ENCODE data around the gene CASP1.
"Not testable (repeated sequence)": the region's sequence is repeated elsewhere in the genome, so short reads cannot be mapped to it uniquely, and the experiment has no call there.

CASP1 gene

GRCh38 chr11:105034813-105035620, at the start of gene CASP1:
Gene CASP1, minus strand, starts transcription at chr11:105035144. Its CDS starts 31 bp downstream, at chr11:105035113.
- in situ Hi-C loops (cut with HindIII; ENCODE audit: low sequenced_read_pairs): loop anchor here (5.0 kb wide), 1 partner anchor 38 kb away; no protein-coding TSS in a partner anchor

GRCh38 chr11:105081412-105082150, 46.6 kb upstream of the CASP1 start:
- in situ Hi-C loops (cut with HindIII; ENCODE audit: low sequenced_read_pairs): no loop called here

GRCh38 chr11:105080171-105080906, 45.4 kb upstream of the CASP1 start:
- in situ Hi-C loops (cut with HindIII; ENCODE audit: low sequenced_read_pairs): not testable (repeated sequence)

DNA sequence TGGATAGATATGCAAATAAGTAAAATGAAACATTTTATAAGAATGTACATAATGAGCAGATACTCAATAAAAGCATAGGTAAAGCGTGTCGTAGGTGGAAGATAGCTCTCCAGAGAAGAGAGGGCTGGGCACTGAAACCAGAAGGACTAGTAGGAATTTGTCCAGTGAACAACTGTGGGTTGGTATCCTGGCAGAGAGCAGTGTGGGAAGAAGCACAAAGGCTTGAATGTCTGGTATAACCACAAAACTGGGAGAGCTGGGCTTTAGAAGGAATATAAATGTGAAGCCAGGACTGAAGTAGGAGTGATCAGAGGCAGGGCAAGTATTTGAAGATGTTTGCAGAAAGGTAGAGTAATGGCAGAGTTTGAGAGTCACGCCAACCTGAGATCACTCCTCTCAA, 43.3 kb upstream of the CASP1 start:
- in situ Hi-C loops (cut with HindIII; ENCODE audit: low sequenced_read_pairs): no loop called here

DNA sequence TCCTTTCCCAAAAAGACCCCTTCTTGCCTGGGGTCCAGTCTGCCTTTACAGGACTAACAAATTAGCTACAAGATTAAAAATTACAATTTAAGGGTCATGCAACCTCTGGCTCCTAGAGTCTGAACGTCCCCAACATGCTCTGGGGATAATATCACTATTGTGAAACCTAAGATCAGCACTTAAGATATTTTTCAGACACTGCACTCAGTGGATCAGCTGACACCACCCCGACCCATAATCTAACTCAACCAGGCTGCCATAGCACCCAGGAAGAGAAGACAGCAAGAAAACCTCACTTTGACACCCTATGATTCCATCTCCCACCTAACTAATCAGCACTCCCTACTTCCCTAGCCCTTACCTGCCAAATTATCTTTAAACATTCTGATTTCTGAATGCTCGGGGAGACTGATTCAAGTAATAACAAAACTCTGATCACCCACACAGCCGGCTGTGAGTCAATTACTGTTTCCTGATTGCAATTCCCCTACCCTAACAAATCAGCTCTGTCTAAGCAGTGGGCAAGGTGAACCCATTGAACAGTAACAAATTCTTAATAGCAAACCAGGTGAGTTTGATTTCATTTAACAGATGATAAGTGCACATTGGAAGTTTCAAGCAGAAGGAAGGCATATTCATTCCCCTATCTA, 42.3 kb upstream of the CASP1 start:
- in situ Hi-C loops (cut with HindIII; ENCODE audit: low sequenced_read_pairs): not testable (repeated sequence)

DNA sequence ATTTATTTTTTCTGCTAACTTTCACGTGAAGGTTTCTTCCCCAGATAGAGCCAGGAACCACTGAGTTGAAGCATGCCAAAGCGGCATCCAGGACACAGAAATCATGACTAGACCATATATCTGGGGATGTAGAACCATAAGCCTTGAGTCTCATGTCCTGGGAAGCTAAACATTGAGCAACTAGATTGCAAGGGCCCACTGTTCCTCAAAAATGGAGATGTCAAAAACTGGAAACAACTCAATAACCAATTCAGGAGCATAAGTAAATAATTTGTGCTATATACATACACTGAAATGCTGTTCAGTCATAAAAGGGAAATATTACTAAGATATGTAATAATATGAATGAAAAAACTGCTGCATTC, 39.2 kb upstream of the CASP1 start:
- in situ Hi-C loops (cut with HindIII; ENCODE audit: low sequenced_read_pairs): no loop called here

- in situ Hi-C loops (cut with HindIII; ENCODE audit: low sequenced_read_pairs): no loop called here
These were observed 38.7 kb upstream of the CASP1 start for GRCh38 chr11:105073456-105074165.

- in situ Hi-C loops (cut with HindIII; ENCODE audit: low sequenced_read_pairs): not testable (repeated sequence)
These were observed 37.1 kb upstream of the CASP1 start for GRCh38 chr11:105072080-105072479.

GRCh38 chr11:105071089-105071732, 36.3 kb upstream of the CASP1 start:
- in situ Hi-C loops (cut with HindIII; ENCODE audit: low sequenced_read_pairs): no loop called here

DNA sequence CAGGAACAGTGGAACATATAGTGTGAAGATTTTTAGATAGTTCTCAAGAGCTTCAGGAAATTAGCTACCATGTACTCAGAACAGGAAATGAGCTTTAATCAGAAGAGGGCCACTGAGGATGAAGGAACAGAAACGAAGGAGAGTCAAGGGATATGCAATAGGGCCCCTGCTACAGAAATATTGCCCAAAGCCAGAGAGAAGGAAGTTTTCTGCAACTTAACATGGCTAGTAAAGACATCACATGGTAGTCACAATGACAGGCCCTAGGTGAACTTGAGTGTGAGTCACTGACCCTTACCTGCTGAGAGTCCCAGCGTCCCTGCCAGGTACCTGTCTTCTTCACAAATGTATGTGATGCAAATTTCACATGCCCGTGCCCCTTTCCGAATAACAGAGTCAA, 35.4 kb upstream of the CASP1 start:
- in situ Hi-C loops (cut with HindIII; ENCODE audit: low sequenced_read_pairs): no loop called here

DNA sequence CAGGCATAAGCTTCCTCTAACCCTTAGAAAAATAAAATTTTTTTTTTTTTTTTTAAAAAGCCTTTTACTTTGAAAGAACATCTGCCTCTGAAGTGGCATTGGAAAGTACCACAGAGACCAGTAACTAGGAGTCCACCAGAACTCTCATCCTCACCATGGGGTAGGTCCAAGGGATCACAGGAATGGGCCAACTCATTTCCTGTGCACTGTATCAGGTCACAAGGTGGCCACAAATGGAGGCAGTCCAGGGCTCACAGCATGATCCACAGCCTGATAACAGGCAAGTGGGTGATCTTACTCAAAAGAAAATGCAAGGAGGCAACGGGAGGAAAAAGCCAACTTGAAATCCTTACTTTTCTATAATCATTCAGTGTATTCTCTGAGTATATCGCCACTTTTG, 34.8 kb upstream of the CASP1 start:
- in situ Hi-C loops (cut with HindIII; ENCODE audit: low sequenced_read_pairs): not testable (repeated sequence)

DNA sequence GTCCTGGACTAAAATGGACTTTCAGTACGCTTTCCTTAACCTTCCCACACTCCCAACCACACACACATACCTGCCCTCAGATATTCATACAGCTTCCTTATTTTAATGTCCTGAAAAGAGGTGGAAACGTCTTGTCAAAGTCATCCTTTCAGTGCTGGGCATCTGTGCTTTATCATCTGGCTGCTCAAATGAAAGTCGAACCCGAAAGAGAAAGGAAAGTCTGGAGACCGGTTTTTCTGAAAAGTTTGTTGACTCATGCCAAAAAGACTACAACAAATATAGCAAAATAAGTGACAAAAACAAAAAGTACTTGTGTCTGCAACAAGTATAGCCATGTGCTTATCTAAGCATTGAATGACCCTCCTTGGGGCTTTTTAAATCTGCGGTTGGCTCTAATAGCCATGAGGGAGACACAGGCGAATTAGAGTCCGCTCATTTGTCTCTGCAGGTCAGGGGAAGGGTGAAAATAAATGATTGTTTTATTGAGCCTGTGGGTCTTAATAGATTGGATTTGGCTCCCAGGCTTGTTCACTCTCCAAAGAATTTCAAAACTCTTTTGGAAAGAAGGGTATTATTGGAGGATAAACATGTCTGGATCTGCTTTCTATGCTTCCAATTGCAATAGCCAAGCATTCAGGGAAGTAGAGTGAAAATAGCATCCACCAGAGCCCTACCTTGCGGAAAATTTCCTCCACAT, 28.4 kb upstream of the CASP1 start:
- in situ Hi-C loops (cut with HindIII; ENCODE audit: low sequenced_read_pairs): not testable (repeated sequence)

- in situ Hi-C loops (cut with HindIII; ENCODE audit: low sequenced_read_pairs): no loop called here
These were observed 22.5 kb upstream of the CASP1 start for GRCh38 chr11:105057432-105057831.

DNA sequence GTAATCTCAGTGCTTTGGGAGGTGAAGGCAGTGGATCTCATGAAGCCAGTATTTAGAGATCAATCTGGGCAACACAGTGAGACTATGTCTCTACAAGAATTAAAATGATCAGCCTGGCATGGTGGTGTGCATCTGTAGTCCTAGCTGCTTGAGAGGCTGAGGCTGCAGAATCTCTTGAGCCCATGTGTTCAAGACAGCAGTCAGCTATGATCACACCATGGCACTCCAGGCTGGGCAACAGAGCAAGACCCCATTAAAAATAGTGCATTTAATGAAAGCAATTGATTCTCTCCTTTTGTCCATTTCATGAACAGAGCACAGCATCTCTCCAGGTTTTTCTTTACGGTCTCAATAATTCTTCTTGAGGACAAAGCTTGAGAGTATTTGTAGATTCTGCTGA, 21.5 kb upstream of the CASP1 start:
- in situ Hi-C loops (cut with HindIII; ENCODE audit: low sequenced_read_pairs): no loop called here

DNA sequence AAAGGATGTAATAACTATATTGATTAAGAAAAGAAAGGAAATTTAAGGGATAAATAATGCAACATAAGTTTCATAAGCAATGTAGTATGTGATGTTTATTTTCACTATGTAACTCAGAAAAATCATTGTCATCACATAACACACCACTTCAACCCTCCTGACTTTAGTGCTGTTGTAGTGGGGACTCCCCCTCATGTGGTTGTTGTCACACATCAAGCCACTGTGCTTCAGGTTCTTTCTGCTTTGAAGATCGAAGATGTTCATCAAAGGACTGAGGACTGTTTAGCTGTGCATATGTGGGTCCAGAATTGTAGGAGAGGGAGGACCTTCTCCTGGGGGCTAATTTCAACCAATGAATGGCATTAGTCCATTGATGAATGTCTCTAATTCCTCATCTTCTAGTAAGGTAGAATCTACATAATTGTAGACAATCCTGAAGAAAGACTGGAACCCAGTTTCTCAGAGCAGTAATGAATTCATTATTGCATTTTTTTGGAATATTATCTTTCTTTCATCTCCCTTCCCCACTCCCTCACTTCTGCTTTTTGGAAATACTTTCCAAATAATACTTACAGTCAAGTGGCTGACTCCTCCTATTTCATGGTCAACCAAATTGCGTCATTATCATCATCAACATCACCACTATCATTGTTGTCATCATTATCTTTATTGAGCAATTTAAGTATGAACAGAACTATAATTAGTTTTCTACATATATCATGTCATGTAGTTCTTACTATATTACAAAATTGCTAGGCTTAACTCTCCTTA, 20.0 kb upstream of the CASP1 start:
- in situ Hi-C loops (cut with HindIII; ENCODE audit: low sequenced_read_pairs): no loop called here

- in situ Hi-C loops (cut with HindIII; ENCODE audit: low sequenced_read_pairs): no loop called here
These were observed 17.5 kb upstream of the CASP1 start for GRCh38 chr11:105052487-105052886.

- in situ Hi-C loops (cut with HindIII; ENCODE audit: low sequenced_read_pairs): no loop called here
These were observed 16.6 kb upstream of the CASP1 start for GRCh38 chr11:105051559-105051958.

- in situ Hi-C loops (cut with HindIII; ENCODE audit: low sequenced_read_pairs): loop anchor here (5.0 kb wide), 1 partner anchor 82 kb away; the partner anchor contains the start of gene CASP4
These were observed 14.5 kb upstream of the CASP1 start for GRCh38 chr11:105049481-105049880.
